ENCODE measurements around the gene MEGF6.

The MEGF6 gene

GRCh38 chr1:3469849-3470649 lies 141.3 kb downstream of the MEGF6 start:
- no peak for DNase-seq (ENCODE audit: low read depth)

- DNase-seq (ENCODE audit: low read depth), result no peak
Observed at GRCh38 chr1:3469104-3469848, 142.0 kb downstream of the MEGF6 start.

GRCh38 chr1:3468236-3469103 lies 142.8 kb downstream of the MEGF6 start:
- no peak for DNase-seq (ENCODE audit: low read depth)

- no peak for DNase-seq (ENCODE audit: low read depth)
Observed at GRCh38 chr1:3467096-3468036, 143.9 kb downstream of the MEGF6 start.

- no peak for DNase-seq (ENCODE audit: low read depth)
Observed at GRCh38 chr1:3466366-3467075, 144.8 kb downstream of the MEGF6 start.

- no peak for DNase-seq (ENCODE audit: low read depth)
Observed at GRCh38 chr1:3465935-3466321, 145.4 kb downstream of the MEGF6 start.

GRCh38 chr1:3465091-3465934 lies 146.0 kb downstream of the MEGF6 start:
- DNase-seq (ENCODE audit: low read depth), result no peak

- DNase-seq (ENCODE audit: low read depth), result no peak
Observed at GRCh38 chr1:3464649-3465025, 146.7 kb downstream of the MEGF6 start.

- DNase-seq (ENCODE audit: low read depth), result no peak
Observed at GRCh38 chr1:3463891-3464648, 147.2 kb downstream of the MEGF6 start.

- no peak for DNase-seq (ENCODE audit: low read depth)
Observed at GRCh38 chr1:3463408-3463863, 147.9 kb downstream of the MEGF6 start.

GRCh38 chr1:3463013-3463385 lies 148.3 kb downstream of the MEGF6 start:
- no peak for DNase-seq (ENCODE audit: low read depth)

- no peak for DNase-seq (ENCODE audit: low read depth)
Observed at GRCh38 chr1:3462356-3463012, 148.8 kb downstream of the MEGF6 start.

GRCh38 chr1:3461934-3462275 lies 149.4 kb downstream of the MEGF6 start:
- no peak for DNase-seq (ENCODE audit: low read depth)

GRCh38 chr1:3461238-3461933 lies 149.9 kb downstream of the MEGF6 start:
- DNase-seq (ENCODE audit: low read depth), result no peak

- no peak for DNase-seq (ENCODE audit: low read depth)
Observed at GRCh38 chr1:3460672-3461131, 150.6 kb downstream of the MEGF6 start.

GRCh38 chr1:3459940-3460671 lies 151.2 kb downstream of the MEGF6 start:
- no peak for DNase-seq (ENCODE audit: low read depth)

All from CMK (cell line).